Spleen (tissue), 7 donors: ENCODE data around the gene CR2.
"Not testable (repeated sequence)": the region's sequence is repeated elsewhere in the genome, so short reads cannot be mapped to it uniquely, and the experiment has no call there.

Source experiments
- CTCF ChIP-seq, 11 experiments: fragments of 200-600 bp in 7 of 11; fragments of 450-650 bp in 4 of 11; sonication (generic) in 4 of 11; IDR thresholded peaks in 8 of 11; conservative IDR thresholded peaks in 3 of 11; 1 replicate in 7 of 11; 2 replicates in 4 of 11; pipeline versions ENCODE4 v1.4.0 to v1.8.0; 2016 to 2021; ENCODE audit warnings: antibody characterized with exemption in 11 of 11, inconsistent platforms in 4 of 11, mild to moderate bottlenecking in 1 of 11
- POLR2A ChIP-seq, 3 donors: fragments of 450-650 bp; IDR thresholded peaks; one replicate each; pipeline ENCODE4 v1.5.1; 2017; ENCODE audit warnings: antibody characterized with exemption in 3 of 3, mild to moderate bottlenecking in 1 of 3
- donor health status: DM: no; HTN: no; CAD: no; lungs with moderate emphysema.
- donor health status: DM: no; HTN: no; CAD: no.
- donor health status: DM: no; HTN: no; CAD: no.

GRCh38 chr1:207525239-207525638 lies 71.1 kb downstream of the CR2 start:
- TF ChIP-seq POLR2A (IDR thresholded peaks at IDR 0.05); CTCF (IDR thresholded peaks at IDR 0.05 in 8 of 11, conservative IDR thresholded peaks at IDR 0.05 in 3 of 11): not testable (repeated sequence)
